T-helper 17 cell (primary cell): ENCODE measurements around the gene L3MBTL4. TPM values are rescaled to one million over a fixed set of nuclear protein-coding genes. Genes with fewer than 3 reads are reported as not detected.
"Not testable (repeated sequence)": the region's sequence is repeated elsewhere in the genome, so short reads cannot be mapped to it uniquely, and the experiment has no call there.

ENCODE experiments used
- ATAC-seq: fragments of 150-1000 bp; cut with Tn5 transposase; 2 replicates; pipeline ENCODE4 v1.10.0; 2021; ENCODE audit warnings: mild to moderate bottlenecking, moderate library complexity
- DNase-seq, 3 donors: peaks; one replicate each; pipeline versions ENCODE4 v3.0.0 to v3.0.0-alpha.2; 2020 to 2021
- H3K9me3 ChIP-seq: one replicate; pipeline ENCODE4 v1.7.0; 2013; ENCODE audit warnings: low read length, mild to moderate bottlenecking; ENCODE audit not compliant: control insufficient read depth, poor library complexity, severe bottlenecking
- H3K27ac Mint-ChIP-seq: one replicate; pipeline ENCODE4 v1.8.0; 2022; ENCODE audit warnings: mild to moderate bottlenecking, moderate library complexity, mixed read lengths
- H3K27me3 Mint-ChIP-seq: one replicate; pipeline ENCODE4 v1.8.0; 2022; ENCODE audit warnings: mixed read lengths
- H3K36me3 Mint-ChIP-seq: one replicate; pipeline ENCODE4 v1.8.0; 2022; ENCODE audit warnings: low read depth, mixed read lengths
- H3K4me1 Mint-ChIP-seq: one replicate; pipeline ENCODE4 v1.8.0; 2022; ENCODE audit warnings: mild to moderate bottlenecking, mixed read lengths
- H3K4me3 Mint-ChIP-seq: one replicate; pipeline ENCODE4 v1.8.0; 2022; ENCODE audit warnings: mild to moderate bottlenecking, moderate library complexity, mixed read lengths
- total RNA-seq, 4 donors: library from RNA in 2 of 4; stranded (reverse) in 2 of 4; gene quantifications; one replicate each; pipeline ENCODE4 v1.2.3 and lab custom pipeline; 2022 to 2026

The L3MBTL4 gene
- total RNA-seq, 2 donors from 2014 or later = 0.18 to 0.80 TPM

GRCh38 chr18:6399776-6400175, 14.9 kb downstream of the L3MBTL4 start:
- DNase-seq (no peak), ATAC-seq (no peak)
- no peaks in the 10 kb centered on the region for H3K9me3 ChIP-seq
- Mint-ChIP-seq H3K4me3 (no peak overlapping the region), H3K27ac (no peak overlapping the region), H3K36me3 (no peaks in the 10 kb centered on the region), H3K4me1 (no peaks in the 10 kb centered on the region), H3K27me3 (no peaks in the 10 kb centered on the region)

- no peaks in the 10 kb centered on the region for H3K36me3 Mint-ChIP-seq
- H3K4me1 Mint-ChIP-seq = no peaks in the 10 kb centered on the region
- H3K27me3 Mint-ChIP-seq = no peaks in the 10 kb centered on the region
- no peak overlapping the region for H3K4me3 Mint-ChIP-seq
- no peak overlapping the region for H3K27ac Mint-ChIP-seq
- no peaks in the 10 kb centered on the region for H3K9me3 ChIP-seq
- no peak for DNase-seq
- ATAC-seq = no peak
These were observed 16.7 kb downstream of the L3MBTL4 start for GRCh38 chr18:6397931-6398566.

- no peak for DNase-seq
- ATAC-seq = no peak
- H3K9me3 ChIP-seq = no peaks in the 10 kb centered on the region
- Mint-ChIP-seq H3K36me3 (no peaks in the 10 kb centered on the region), H3K4me1 (no peaks in the 10 kb centered on the region), H3K27me3 (no peaks in the 10 kb centered on the region), H3K27ac (no peak overlapping the region), H3K4me3 (no peak overlapping the region)
These were observed 17.9 kb downstream of the L3MBTL4 start for GRCh38 chr18:6396847-6397246.

- H3K36me3 Mint-ChIP-seq = no peaks in the 10 kb centered on the region
These were observed 18.4 kb downstream of the L3MBTL4 start for GRCh38 chr18:6396276-6396675.

GRCh38 chr18:6389005-6389404, 25.7 kb downstream of the L3MBTL4 start:
- Mint-ChIP-seq H3K27me3 (no peaks in the 10 kb centered on the region), H3K27ac (no peak overlapping the region), H3K4me3 (no peak overlapping the region), H3K4me1 (no peaks in the 10 kb centered on the region), H3K36me3 (no peaks in the 10 kb centered on the region)
- no peaks in the 10 kb centered on the region for H3K9me3 ChIP-seq
- ATAC-seq (no peak), DNase-seq (no peak)

More at GRCh38 chr18:6396276-6396675, 18.4 kb downstream of the L3MBTL4 start:
- ATAC-seq = no peak
- no peak overlapping the region for H3K27ac Mint-ChIP-seq
- no peaks in the 10 kb centered on the region for H3K27me3 Mint-ChIP-seq
- no peaks in the 10 kb centered on the region for H3K9me3 ChIP-seq
- no peak overlapping the region for H3K4me3 Mint-ChIP-seq
- no peak for DNase-seq
- H3K4me1 Mint-ChIP-seq = no peaks in the 10 kb centered on the region

GRCh38 chr18:6382963-6383362, 31.7 kb downstream of the L3MBTL4 start:
- H3K4me1 Mint-ChIP-seq = no peaks in the 10 kb centered on the region
- no peak for ATAC-seq
- H3K27ac Mint-ChIP-seq = no peak overlapping the region
- no peak for DNase-seq
- no peaks in the 10 kb centered on the region for H3K9me3 ChIP-seq
- no peaks in the 10 kb centered on the region for H3K27me3 Mint-ChIP-seq
- H3K4me3 Mint-ChIP-seq = no peak overlapping the region
- no peaks in the 10 kb centered on the region for H3K36me3 Mint-ChIP-seq

- DNase-seq, H3K9me3 ChIP-seq, H3K36me3 Mint-ChIP-seq, H3K27ac Mint-ChIP-seq, H3K4me1 Mint-ChIP-seq, H3K27me3 Mint-ChIP-seq, H3K4me3 Mint-ChIP-seq, ATAC-seq: not testable (repeated sequence)
These were observed 37.2 kb downstream of the L3MBTL4 start for GRCh38 chr18:6377473-6377872.

- no peaks in the 10 kb centered on the region for H3K9me3 ChIP-seq
- H3K4me1 Mint-ChIP-seq = no peaks in the 10 kb centered on the region
- no peak overlapping the region for H3K4me3 Mint-ChIP-seq
- no peak overlapping the region for H3K27ac Mint-ChIP-seq
- ATAC-seq (no peak), DNase-seq (no peak)
- no peaks in the 10 kb centered on the region for H3K27me3 Mint-ChIP-seq
- H3K36me3 Mint-ChIP-seq = no peaks in the 10 kb centered on the region
These were observed 38.1 kb downstream of the L3MBTL4 start for GRCh38 chr18:6376433-6377229.

- Mint-ChIP-seq H3K27me3 (no peaks in the 10 kb centered on the region), H3K36me3 (no peaks in the 10 kb centered on the region), H3K4me3 (peak overlapping the region; percentile 2), H3K27ac (no peak overlapping the region), H3K4me1 (no peaks in the 10 kb centered on the region)
- H3K9me3 ChIP-seq = no peaks in the 10 kb centered on the region
- DNase-seq = no peak
- no peak for ATAC-seq
These were observed 39.7 kb downstream of the L3MBTL4 start for GRCh38 chr18:6374935-6375529.

GRCh38 chr18:6374340-6374739, 40.4 kb downstream of the L3MBTL4 start:
- no peak for DNase-seq
- ATAC-seq = no peak
- no peak overlapping the region for H3K27ac Mint-ChIP-seq
- H3K4me1 Mint-ChIP-seq = no peaks in the 10 kb centered on the region
- no peaks in the 10 kb centered on the region for H3K36me3 Mint-ChIP-seq
- no peaks in the 10 kb centered on the region for H3K9me3 ChIP-seq
- H3K4me3 Mint-ChIP-seq = no peak overlapping the region
- H3K27me3 Mint-ChIP-seq = no peaks in the 10 kb centered on the region

- Mint-ChIP-seq H3K27ac (no peak overlapping the region), H3K4me1 (no peaks in the 10 kb centered on the region), H3K27me3 (no peaks in the 10 kb centered on the region), H3K4me3 (no peak overlapping the region), H3K36me3 (no peaks in the 10 kb centered on the region)
- no peak for DNase-seq
- H3K9me3 ChIP-seq = no peaks in the 10 kb centered on the region
- no peak for ATAC-seq
These were observed 41.5 kb downstream of the L3MBTL4 start for GRCh38 chr18:6373187-6373586.

- no peaks in the 10 kb centered on the region for H3K4me1 Mint-ChIP-seq
- H3K36me3 Mint-ChIP-seq = no peaks in the 10 kb centered on the region
- no peaks in the 10 kb centered on the region for H3K9me3 ChIP-seq
- no peak for ATAC-seq
- no peak overlapping the region for H3K27ac Mint-ChIP-seq
- DNase-seq = no peak
- H3K4me3 Mint-ChIP-seq = no peak overlapping the region
- H3K27me3 Mint-ChIP-seq = no peaks in the 10 kb centered on the region
These were observed 43.6 kb downstream of the L3MBTL4 start for GRCh38 chr18:6370886-6371635.

- Mint-ChIP-seq H3K36me3 (no peaks in the 10 kb centered on the region), H3K27me3 (no peaks in the 10 kb centered on the region), H3K4me3 (no peak overlapping the region), H3K27ac (no peak overlapping the region), H3K4me1 (no peaks in the 10 kb centered on the region)
- ATAC-seq = no peak
- DNase-seq = no peak
- no peaks in the 10 kb centered on the region for H3K9me3 ChIP-seq
These were observed 44.3 kb downstream of the L3MBTL4 start for GRCh38 chr18:6370410-6370809.
